ENCODE measurements around the gene KRTAP12-4. TPM values are rescaled to one million over a fixed set of nuclear protein-coding genes. Genes with fewer than 3 reads are reported as not detected.
"Not testable (repeated sequence)": the region's sequence is repeated elsewhere in the genome, so short reads cannot be mapped to it uniquely, and the experiment has no call there.

Gene KRTAP12-4
- total RNA-seq, 2 donors from 2014 or later: not detected

DNA sequence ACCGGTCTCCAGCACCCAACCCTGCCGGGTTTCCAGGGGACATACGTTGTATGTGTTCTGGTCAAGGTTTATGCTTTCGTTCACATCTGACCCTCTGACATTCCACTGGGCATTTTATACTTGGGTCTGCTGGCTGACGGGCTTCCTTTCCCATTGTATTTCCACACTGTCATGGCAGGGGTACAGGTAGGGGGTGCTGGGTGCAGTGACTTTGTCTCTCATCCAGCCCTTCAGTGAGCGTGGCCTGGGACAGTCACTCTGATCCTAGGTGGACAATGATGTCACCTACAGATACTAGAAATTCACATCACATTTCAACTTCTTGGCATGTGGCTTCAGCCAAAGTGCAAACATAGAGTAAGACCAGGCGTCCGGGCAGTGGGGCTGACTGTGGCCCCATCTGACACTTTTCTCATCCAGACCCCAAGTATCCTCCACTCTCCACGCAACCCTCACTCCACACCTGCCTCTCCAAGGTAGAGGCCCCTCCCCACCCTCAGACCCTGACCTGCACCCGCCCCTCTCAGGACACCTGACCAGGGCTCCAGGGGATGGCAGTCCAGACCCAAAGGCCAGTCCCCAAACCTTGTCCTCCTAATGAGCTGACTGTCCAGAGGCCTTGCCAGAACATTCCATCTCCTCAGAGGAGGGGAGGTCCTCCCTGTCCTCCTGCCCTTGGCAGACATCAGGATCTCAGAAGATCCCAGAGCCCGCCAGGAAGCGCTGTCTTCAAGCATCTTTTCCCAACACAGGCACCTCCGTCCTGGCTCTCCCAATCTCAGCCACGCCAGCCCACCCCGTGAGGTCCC, 18.0 kb downstream of the KRTAP12-4 start:
- DNase-seq: no peak
- intact Hi-C loops (cut with DNase I): no loop called here
- Histone ChIP-seq H3K27me3 (no peaks in the 10 kb centered on the region), H3K36me3 (no peaks in the 10 kb centered on the region), H3K27ac (no peak overlapping the region), H3K4me3 (no peak overlapping the region), H3K9me3 (no peaks in the 10 kb centered on the region), H3K4me1 (no peaks in the 10 kb centered on the region), H3K9ac (ENCODE audit: low read depth in 2 of 2, low read length in 2 of 2) (no peak overlapping the region)
- TF ChIP-seq, protein P1, sequence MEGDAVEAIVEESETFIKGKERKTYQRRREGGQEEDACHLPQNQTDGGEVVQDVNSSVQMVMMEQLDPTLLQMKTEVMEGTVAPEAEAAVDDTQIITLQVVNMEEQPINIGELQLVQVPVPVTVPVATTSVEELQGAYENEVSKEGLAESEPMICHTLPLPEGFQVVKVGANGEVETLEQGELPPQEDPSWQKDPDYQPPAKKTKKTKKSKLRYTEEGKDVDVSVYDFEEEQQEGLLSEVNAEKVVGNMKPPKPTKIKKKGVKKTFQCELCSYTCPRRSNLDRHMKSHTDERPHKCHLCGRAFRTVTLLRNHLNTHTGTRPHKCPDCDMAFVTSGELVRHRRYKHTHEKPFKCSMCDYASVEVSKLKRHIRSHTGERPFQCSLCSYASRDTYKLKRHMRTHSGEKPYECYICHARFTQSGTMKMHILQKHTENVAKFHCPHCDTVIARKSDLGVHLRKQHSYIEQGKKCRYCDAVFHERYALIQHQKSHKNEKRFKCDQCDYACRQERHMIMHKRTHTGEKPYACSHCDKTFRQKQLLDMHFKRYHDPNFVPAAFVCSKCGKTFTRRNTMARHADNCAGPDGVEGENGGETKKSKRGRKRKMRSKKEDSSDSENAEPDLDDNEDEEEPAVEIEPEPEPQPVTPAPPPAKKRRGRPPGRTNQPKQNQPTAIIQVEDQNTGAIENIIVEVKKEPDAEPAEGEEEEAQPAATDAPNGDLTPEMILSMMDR (IDR thresholded peaks at IDR 0.05): no peak

DNA sequence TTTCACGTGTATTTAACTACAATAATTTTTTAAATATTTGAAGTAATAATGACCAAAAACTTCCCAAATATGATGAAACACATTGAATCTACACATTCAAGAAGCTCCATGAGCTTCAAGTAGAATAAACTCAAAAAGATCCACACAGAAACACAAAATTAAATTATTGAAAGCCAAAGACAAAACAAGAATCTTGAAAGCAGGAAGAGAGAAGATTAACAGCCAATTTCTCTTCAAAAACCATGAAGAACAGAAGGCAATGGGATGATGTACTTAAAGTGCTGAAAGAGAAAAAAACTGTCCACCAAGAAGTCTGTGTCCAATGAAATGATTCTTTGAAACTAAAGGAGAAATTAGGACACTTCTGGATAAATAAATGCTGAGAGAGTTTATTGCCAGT, 22.4 kb downstream of the KRTAP12-4 start:
- TF ChIP-seq, protein P1 (IDR thresholded peaks at IDR 0.05): no peak
- Histone ChIP-seq H3K27ac (no peak overlapping the region), H3K4me1 (no peaks in the 10 kb centered on the region), H3K9me3 (no peaks in the 10 kb centered on the region), H3K4me3 (no peak overlapping the region), H3K36me3 (no peaks in the 10 kb centered on the region), H3K27me3 (no peaks in the 10 kb centered on the region), H3K9ac (ENCODE audit: low read depth in 2 of 2, low read length in 2 of 2) (no peak overlapping the region)
- DNase-seq: no peak
- intact Hi-C loops (cut with DNase I): no loop called here

DNA sequence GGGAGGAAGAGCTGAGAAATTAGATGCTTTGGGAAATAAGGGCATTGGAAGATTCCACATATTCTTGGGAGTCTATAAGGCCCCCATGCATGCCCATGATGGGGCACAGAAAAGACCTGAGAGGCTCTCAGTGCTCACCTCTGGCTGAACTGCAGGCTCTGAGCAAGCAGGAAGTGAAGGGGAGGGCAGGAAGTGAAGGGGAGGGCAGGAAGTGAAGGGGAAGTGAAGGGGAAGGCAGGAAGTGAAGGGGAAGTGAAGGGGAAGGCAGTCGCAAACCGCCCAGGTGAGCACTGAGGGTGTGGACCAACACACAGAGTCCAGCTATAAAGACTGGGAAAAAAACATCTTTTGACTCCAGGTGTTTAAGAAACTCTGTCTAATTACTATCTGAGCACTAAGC, 24.0 kb downstream of the KRTAP12-4 start:
- H3K27me3 ChIP-seq: no peaks in the 10 kb centered on the region
- no peak overlapping the region for H3K4me3 ChIP-seq
- no peaks in the 10 kb centered on the region for H3K4me1 ChIP-seq
- no peak for DNase-seq
- no peak overlapping the region for H3K27ac ChIP-seq
- H3K36me3 ChIP-seq: no peaks in the 10 kb centered on the region
- H3K9me3 ChIP-seq: no peaks in the 10 kb centered on the region
- intact Hi-C loops (cut with DNase I): no loop called here
- no peak overlapping the region for H3K9ac ChIP-seq (ENCODE audit: low read depth in 2 of 2, low read length in 2 of 2)
- TF ChIP-seq, protein P1 (IDR thresholded peaks at IDR 0.05): no peak

DNA sequence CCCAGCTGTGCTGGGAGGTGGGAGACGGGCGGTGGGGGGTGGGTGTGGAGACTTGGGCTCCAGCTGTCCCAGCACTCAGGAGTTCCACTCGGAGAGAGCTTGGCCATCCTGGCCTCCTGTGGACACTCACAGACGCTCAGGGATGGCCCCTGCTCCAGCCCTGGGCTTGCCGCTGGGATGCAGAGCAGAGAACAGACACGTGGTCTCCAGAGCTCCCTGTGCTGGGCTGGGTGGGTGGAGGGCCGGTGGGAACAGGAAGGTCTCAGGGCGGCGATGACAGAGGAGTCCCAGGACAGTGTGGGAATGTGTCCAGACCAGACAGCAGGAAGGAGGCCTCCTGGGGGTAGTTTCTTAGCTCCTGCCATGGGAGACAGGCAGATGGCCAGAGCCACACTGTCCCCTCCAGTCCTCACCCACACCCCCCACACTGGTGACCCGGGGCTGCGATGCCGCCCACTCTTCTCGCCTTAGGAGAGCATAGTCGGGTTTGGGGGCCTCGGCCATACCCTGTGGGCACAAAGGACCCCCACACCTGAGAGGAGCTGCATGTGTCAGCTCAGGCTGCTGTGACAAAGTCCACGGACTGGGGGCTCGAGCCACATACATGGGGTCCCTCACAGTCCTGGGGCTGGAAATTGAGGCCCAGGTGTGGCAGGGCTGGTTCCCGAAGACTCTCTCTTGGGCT, 25.6 kb downstream of the KRTAP12-4 start:
- H3K27ac ChIP-seq: no peak overlapping the region
- no peak overlapping the region for H3K4me3 ChIP-seq
- no peaks in the 10 kb centered on the region for H3K36me3 ChIP-seq
- no peaks in the 10 kb centered on the region for H3K9me3 ChIP-seq
- H3K4me1 ChIP-seq: no peaks in the 10 kb centered on the region
- intact Hi-C loops (cut with DNase I): no loop called here
- H3K9ac ChIP-seq (ENCODE audit: low read depth in 2 of 2, low read length in 2 of 2): no peak overlapping the region
- DNase-seq: no peak
- H3K27me3 ChIP-seq: no peaks in the 10 kb centered on the region
- TF ChIP-seq, protein P1 (IDR thresholded peaks at IDR 0.05): no peak

GRCh38 chr21:44627831-44628233, 26.6 kb downstream of the KRTAP12-4 start:
- H3K27me3 ChIP-seq; H3K9ac ChIP-seq (ENCODE audit: low read depth in 2 of 2, low read length in 2 of 2); intact Hi-C loops (cut with DNase I); H3K36me3 ChIP-seq; H3K27ac ChIP-seq; H3K4me1 ChIP-seq; DNase-seq; H3K4me3 ChIP-seq; H3K9me3 ChIP-seq: not testable (repeated sequence)

DNA sequence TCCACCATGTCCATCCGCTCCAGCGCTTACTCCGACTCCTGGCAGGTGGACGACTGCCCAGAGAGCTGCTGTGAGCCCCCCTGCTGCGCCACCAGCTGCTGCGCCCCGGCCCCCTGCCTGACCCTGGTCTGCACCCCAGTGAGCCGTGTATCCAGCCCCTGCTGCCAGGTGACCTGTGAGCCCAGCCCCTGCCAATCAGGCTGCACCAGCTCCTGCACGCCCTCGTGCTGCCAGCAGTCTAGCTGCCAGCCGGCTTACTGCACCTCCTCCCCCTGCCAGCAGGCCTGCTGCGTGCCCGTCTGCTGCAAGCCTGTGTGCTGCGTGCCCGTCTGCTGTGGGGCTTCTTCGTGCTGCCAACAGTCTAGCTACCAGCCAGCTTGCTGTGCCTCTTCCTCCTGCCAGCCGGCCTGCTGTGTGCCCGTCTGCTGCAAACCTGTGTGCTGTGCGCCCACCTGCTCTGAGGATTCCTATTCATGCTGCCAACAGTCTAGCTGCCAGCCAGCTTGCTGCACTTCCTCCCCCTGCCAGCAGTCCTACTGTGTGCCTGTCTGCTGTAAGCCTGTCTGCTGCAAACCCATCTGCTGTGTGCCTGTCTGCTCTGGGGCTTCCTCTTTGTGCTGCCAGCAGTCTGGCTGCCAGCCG, 27.2 kb downstream of the KRTAP12-4 start:
- intact Hi-C loops (cut with DNase I); DNase-seq; H3K9ac ChIP-seq (ENCODE audit: low read depth in 2 of 2, low read length in 2 of 2); H3K4me1 ChIP-seq; H3K36me3 ChIP-seq; H3K9me3 ChIP-seq; H3K27me3 ChIP-seq; H3K4me3 ChIP-seq; H3K27ac ChIP-seq: not testable (repeated sequence)
